IMR-90 (cell line): ENCODE measurements around the gene ARL5C. TPM values are rescaled to one million over a fixed set of nuclear protein-coding genes. Genes with fewer than 3 reads are reported as not detected.

Experiments used
- ATAC-seq: fragments of 200-7000 bp; cut with Tn5 transposase; 2 replicates; pipeline ENCODE4 v1.9.1; 2020; ENCODE audit warnings: low read depth, mild to moderate bottlenecking, moderate library complexity
- BruUV-seq: library from RNA; stranded (reverse); fragments of 400-500 nt; replicated peaks from 2 replicates; lab custom pipeline; 2021; lab: Mats Ljungman, UMichigan
- CTCF ChIA-PET: fragments of 300-600 bp; formaldehyde crosslinking; extraction: SDS; loops from one replicate; lab custom pipeline; 2021; ENCODE audit warnings: antibody characterized with exemption; lab: Yijun Ruan, JAX
- POLR2A ChIA-PET: fragments of 300-600 bp; sonication (Branson Sonifier 250); formaldehyde crosslinking; loops from one replicate; lab custom pipeline; 2022; ENCODE audit warnings: antibody characterized with exemption; ENCODE audit not compliant: unreplicated experiment; lab: Charles Lee
- DNase-seq: peaks from one replicate; pipeline ENCODE4 v3.0.0; 2013
- H2AFZ ChIP-seq: replicated peaks from 2 replicates; pipeline ENCODE3; 2013; ENCODE audit warnings: low read length, mild to moderate bottlenecking; ENCODE audit not compliant: poor library complexity
- H2AK5ac ChIP-seq: 2 replicates; pipeline ENCODE4 v1.6.1; 2013; ENCODE audit warnings: low read depth, low read length, inconsistent platforms
- H2AK9ac ChIP-seq: replicated peaks from 2 replicates; pipeline ENCODE3; 2013; ENCODE audit warnings: mild to moderate bottlenecking, low read depth, low read length, moderate library complexity; ENCODE audit not compliant: poor library complexity
- H2BK120ac ChIP-seq: 2 replicates; pipeline ENCODE4 v1.6.1; 2013; ENCODE audit warnings: low read depth, low read length, inconsistent platforms
- H2BK15ac ChIP-seq: 3 replicates; pipeline ENCODE4 v1.6.1; 2013; ENCODE audit warnings: low read depth, low read length, inconsistent platforms
- H2BK20ac ChIP-seq: 2 replicates; pipeline ENCODE4 v1.6.1; 2013; ENCODE audit warnings: low read depth, mild to moderate bottlenecking, inconsistent platforms, low read length, moderate library complexity
- H2BK5ac ChIP-seq: 2 replicates; pipeline ENCODE4 v1.6.1; 2013; ENCODE audit warnings: mild to moderate bottlenecking, low read depth, low read length, inconsistent platforms; ENCODE audit not compliant: poor library complexity, severe bottlenecking
- H3K14ac ChIP-seq: replicated peaks from 2 replicates; pipeline ENCODE4 v1.6.1; 2013; ENCODE audit warnings: low read depth, low read length, inconsistent platforms
- H3K18ac ChIP-seq: 2 replicates; pipeline ENCODE4 v1.6.1; 2013; ENCODE audit warnings: low read depth, low read length, control low read depth
- H3K23ac ChIP-seq: 2 replicates; pipeline ENCODE4 v1.6.1; 2013; ENCODE audit warnings: low read depth, low read length, inconsistent platforms
- H3K27ac ChIP-seq: 2 replicates; pipeline ENCODE4 v1.5.1; 2013; ENCODE audit warnings: mild to moderate bottlenecking, control low read depth, low read length; ENCODE audit not compliant: insufficient read depth
- H3K27me3 ChIP-seq: 2 replicates; pipeline ENCODE4 v1.6.1; 2013; ENCODE audit warnings: low read length; ENCODE audit not compliant: control insufficient read depth, insufficient read depth
- H3K36me3 ChIP-seq: 2 replicates; pipeline ENCODE4 v1.6.1; 2013; ENCODE audit warnings: low read length, mixed read lengths; ENCODE audit not compliant: control insufficient read depth, insufficient read depth
- H3K4ac ChIP-seq: 2 replicates; pipeline ENCODE4 v1.6.1; 2013; ENCODE audit warnings: low read depth, low read length, inconsistent platforms
- H3K4me1 ChIP-seq: 2 replicates; pipeline ENCODE4 v1.6.1; 2013; ENCODE audit warnings: low read length, mixed read lengths; ENCODE audit not compliant: control insufficient read depth, insufficient read depth
- H3K4me2 ChIP-seq: 2 replicates; pipeline ENCODE4 v1.6.1; 2013; ENCODE audit warnings: low read depth, mild to moderate bottlenecking, control low read depth, low read length, moderate library complexity
- H3K4me3 ChIP-seq: 2 replicates; pipeline ENCODE4 v1.5.1; 2013; ENCODE audit warnings: low read depth, mild to moderate bottlenecking, control low read depth, low read length, moderate library complexity; ENCODE audit not compliant: insufficient read depth
- H3K56ac ChIP-seq: 2 replicates; pipeline ENCODE4 v1.6.1; 2013; ENCODE audit warnings: low read length, inconsistent platforms; ENCODE audit not compliant: insufficient read depth; ENCODE audit errors: extremely low read depth
- H3K79me1 ChIP-seq, 2 experiments: 2 replicates each; pipeline ENCODE4 v1.6.1; 2013; ENCODE audit warnings: low read length in 2 of 2, inconsistent platforms in 1 of 2, low read depth in 1 of 2
- H3K9ac ChIP-seq: 2 replicates; pipeline ENCODE4 v1.6.1; 2013; ENCODE audit warnings: low read depth, low read length, control low read depth
- H3K9me1 ChIP-seq: 2 replicates; pipeline ENCODE4 v1.6.1; 2013; ENCODE audit warnings: low read length, inconsistent platforms; ENCODE audit not compliant: insufficient read depth
- H3K9me3 ChIP-seq: 2 replicates; pipeline ENCODE4 v1.6.1; 2013; ENCODE audit warnings: low read length; ENCODE audit not compliant: control insufficient read depth, insufficient read depth
- H4K20me1 ChIP-seq: 2 replicates; pipeline ENCODE4 v1.6.1; 2013; ENCODE audit warnings: low read length, inconsistent platforms; ENCODE audit not compliant: insufficient read depth
- H4K5ac ChIP-seq: 2 replicates; pipeline ENCODE4 v1.6.1; 2013; ENCODE audit warnings: mild to moderate bottlenecking, low read depth, low read length, control low read depth
- H4K8ac ChIP-seq, 2 experiments: 2 replicates each; pipeline ENCODE4 v1.6.1; 2013; ENCODE audit warnings: low read depth in 2 of 2, low read length in 2 of 2, control low read depth in 1 of 2, inconsistent platforms in 1 of 2
- H4K91ac ChIP-seq: 2 replicates; pipeline ENCODE4 v1.6.1; 2013; ENCODE audit warnings: low read depth, low read length, inconsistent platforms; ENCODE audit not compliant: insufficient read depth
- BHLHE40 ChIP-seq: fragments of 150-350 bp; IDR thresholded peaks from 2 replicates; pipeline ENCODE4 v1.6.1; 2016; ENCODE audit warnings: mild to moderate bottlenecking, low read depth, low read length
- CEBPB ChIP-seq: IDR thresholded peaks from 2 replicates; pipeline ENCODE4 v1.6.1; 2012; ENCODE audit warnings: low read depth, low read length, improper control_type of control experiment
- CHD1 ChIP-seq: IDR thresholded peaks from 2 replicates; pipeline ENCODE4 v1.6.1; 2012; ENCODE audit warnings: low read depth, low read length, improper control_type of control experiment
- FOS ChIP-seq: fragments of 150-350 bp; IDR thresholded peaks from 2 replicates; pipeline ENCODE4 v1.6.1; 2016; ENCODE audit warnings: low read depth, low read length
- MAFK ChIP-seq: IDR thresholded peaks from 2 replicates; pipeline ENCODE4 v1.6.1; 2012; ENCODE audit warnings: low read depth, low read length, improper control_type of control experiment
- MAZ ChIP-seq: IDR thresholded peaks from 2 replicates; pipeline ENCODE4 v1.6.1; 2012; ENCODE audit warnings: low read depth, mild to moderate bottlenecking, low read length, improper control_type of control experiment, moderate library complexity, borderline replicate concordance
- MXI1 ChIP-seq: IDR thresholded peaks from 2 replicates; pipeline ENCODE4 v1.6.1; 2012; ENCODE audit warnings: low read depth, mild to moderate bottlenecking, low read length, moderate library complexity, borderline replicate concordance
- NFE2L2 ChIP-seq: fragments of 150-350 bp; IDR thresholded peaks from 2 replicates; pipeline ENCODE4 v1.6.1; 2016; ENCODE audit warnings: low read depth, mild to moderate bottlenecking, low read length
- POLR2A ChIP-seq: IDR thresholded peaks from 2 replicates; pipeline ENCODE4 v1.6.1; 2012; ENCODE audit warnings: mild to moderate bottlenecking, low read depth, low read length
- RAD21 ChIP-seq: IDR thresholded peaks from 2 replicates; pipeline ENCODE4 v1.6.1; 2012; ENCODE audit warnings: low read length, improper control_type of control experiment
- RCOR1 ChIP-seq: IDR thresholded peaks from 2 replicates; pipeline ENCODE4 v1.6.1; 2012; ENCODE audit warnings: mild to moderate bottlenecking, low read length, improper control_type of control experiment; ENCODE audit not compliant: insufficient replicate concordance
- RFX5 ChIP-seq: IDR thresholded peaks from 2 replicates; pipeline ENCODE4 v1.8.0; 2012; ENCODE audit warnings: low read depth, mild to moderate bottlenecking, low read length, moderate library complexity
- SMC3 ChIP-seq: fragments of 150-350 bp; IDR thresholded peaks from 2 replicates; pipeline ENCODE4 v1.6.1; 2016; ENCODE audit warnings: low read depth, mild to moderate bottlenecking, antibody characterized with exemption, low read length, moderate library complexity
- whole genome bisulfite sequencing, 2 experiments: methylation state at CpG; one replicate each; pipeline versions ENCODE4 v1.1.5 to v1.1.7; 2013; ENCODE audit warnings: missing lambda C conversion rate in 2 of 2; ENCODE audit not compliant: insufficient read length in 1 of 2; ENCODE audit errors: extremely low coverage in 2 of 2; 5-methylcytosine and 5-hydroxymethylcytosine counted together
- dilution Hi-C: fragments of 300-500 bp; cut with HindIII; formaldehyde crosslinking; loops from one replicate; pipeline ENCODE4 v1.14.3; 2018; ENCODE audit warnings: low sequenced_read_pairs; ENCODE audit not compliant: unreplicated experiment
- in situ Hi-C: fragments of 300-500 bp; cut with MboI; formaldehyde crosslinking; loops from 3 replicates; pipeline ENCODE4 v1.14.3; 2019; ENCODE audit warnings: low sequenced_read_pairs, inconsistent platforms, mixed read lengths
- intact Hi-C: fragments of 100-400 bp; cut with micrococcal nuclease; formaldehyde crosslinking; loops from 2 replicates; pipeline ENCODE4 v1.10.0; 2022
- polyA plus RNA-seq, 3 experiments: library from polyadenylated mRNA; depleted of rRNA; stranded (reverse); fragments of >200 nt; gene quantifications; 2 replicates each; pipeline ENCODE4 v1.2.3, GENCODE V29; 2012; ENCODE audit warnings: low replicate concordance in 1 of 3
- total RNA-seq: library from RNA; depleted of rRNA; stranded (reverse); fragments of >200 nt; gene quantifications from 2 replicates; pipeline ENCODE4 v1.2.3, GENCODE V29; 2012
- TF ChIP-seq, protein P1 (sequence below): fragments of 150-350 bp; IDR thresholded peaks from 2 replicates; pipeline ENCODE4 v1.6.1; 2016; ENCODE audit warnings: low read depth, mild to moderate bottlenecking, low read length, moderate library complexity, borderline replicate concordance
- TF ChIP-seq, protein P2 (sequence below): fragments of 150-350 bp; IDR thresholded peaks from 2 replicates; pipeline ENCODE4 v1.6.1; 2017; ENCODE audit warnings: mild to moderate bottlenecking, antibody characterized with exemption, low read length, low read depth
- TF ChIP-seq, protein P3 (sequence below): conservative IDR thresholded peaks from 2 replicates; pipeline ENCODE4 v1.5.1; 2012; ENCODE audit warnings: mild to moderate bottlenecking, low read depth, low read length, improper control_type of control experiment

Gene ARL5C
- total and polyA plus RNA-seq, 2 of the 4 experiments (the other 2 are of a cell fraction): not detected

DNA sequence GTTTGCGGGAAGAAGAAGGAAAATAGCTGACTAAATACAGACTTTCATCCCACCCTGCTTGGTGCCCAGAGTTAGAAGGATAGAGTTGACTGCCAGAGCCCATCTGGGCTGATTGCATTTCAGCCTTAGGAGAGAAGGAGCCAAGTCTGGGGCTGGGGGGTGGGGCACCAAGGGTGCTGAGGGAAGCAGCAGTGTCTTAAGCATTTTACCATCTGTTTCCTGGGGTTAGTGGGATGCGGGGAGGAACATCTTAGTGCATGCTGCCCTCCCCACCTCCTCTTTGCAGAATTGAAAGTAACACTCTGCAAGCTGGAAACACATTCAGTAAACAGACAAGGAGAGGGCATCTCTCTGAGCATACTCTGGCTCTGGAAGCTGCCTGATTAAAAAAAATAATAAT lies 1.5 kb upstream of the ARL5C start:
- no peak overlapping the region for H2AK9ac ChIP-seq
- peaks cover 3% of the 10 kb centered on the region; the same call in 1 of the 2 replicates for H3K4me1 ChIP-seq
- WGBS, 2 experiments: no CpG with 5 or more reads among the region's 2 CpGs
- H2BK20ac ChIP-seq: no peak overlapping the region
- no peak overlapping the region for H3K14ac ChIP-seq
- H3K9me3 ChIP-seq: no peaks in the 10 kb centered on the region
- ChIA-PET CTCF (interaction anchor here (0.6 to 1.6 kb wide), 5 partner anchors 8 to 69 kb away, joined by 3 to 6 read pairs (median 3); no protein-coding TSS in a partner anchor), POLR2A (no interaction called here)
- H3K9ac ChIP-seq: no peak overlapping the region
- peak; percentile 4 for ATAC-seq
- peaks cover 28% of the 10 kb centered on the region for H3K27me3 ChIP-seq
- no peaks in the 10 kb centered on the region for H3K79me1 ChIP-seq
- no peak overlapping the region for H3K27ac ChIP-seq
- peaks cover 8% of the 10 kb centered on the region for H3K9me1 ChIP-seq
- H2AFZ ChIP-seq: no peak overlapping the region
- intact Hi-C loops: no loop called here
- no peaks in the 10 kb centered on the region for H4K20me1 ChIP-seq
- no peak overlapping the region for H3K56ac ChIP-seq
- H3K36me3 ChIP-seq: no peaks in the 10 kb centered on the region
- H4K8ac ChIP-seq: no peak overlapping the region
- dilution Hi-C loops: no loop called here
- no peak overlapping the region for H4K91ac ChIP-seq
- no peak for DNase-seq
- H3K4me3 ChIP-seq: no peak overlapping the region
- in situ Hi-C loops: no loop called here
- no peak overlapping the region for H2BK15ac ChIP-seq
- no peak overlapping the region for H3K18ac ChIP-seq
- H3K23ac ChIP-seq: no peak overlapping the region
- no peak overlapping the region for H4K5ac ChIP-seq
- H2BK120ac ChIP-seq: no peak overlapping the region
- no TSS peak for BruUV-seq
- no peak overlapping the region for H2BK5ac ChIP-seq
- H3K4me2 ChIP-seq: peak overlapping the region; percentile 10; the same call in 1 of the 2 replicates
- no peak overlapping the region for H3K4ac ChIP-seq
- TF ChIP-seq, protein P1, sequence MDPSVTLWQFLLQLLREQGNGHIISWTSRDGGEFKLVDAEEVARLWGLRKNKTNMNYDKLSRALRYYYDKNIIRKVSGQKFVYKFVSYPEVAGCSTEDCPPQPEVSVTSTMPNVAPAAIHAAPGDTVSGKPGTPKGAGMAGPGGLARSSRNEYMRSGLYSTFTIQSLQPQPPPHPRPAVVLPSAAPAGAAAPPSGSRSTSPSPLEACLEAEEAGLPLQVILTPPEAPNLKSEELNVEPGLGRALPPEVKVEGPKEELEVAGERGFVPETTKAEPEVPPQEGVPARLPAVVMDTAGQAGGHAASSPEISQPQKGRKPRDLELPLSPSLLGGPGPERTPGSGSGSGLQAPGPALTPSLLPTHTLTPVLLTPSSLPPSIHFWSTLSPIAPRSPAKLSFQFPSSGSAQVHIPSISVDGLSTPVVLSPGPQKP: no peak
- TF ChIP-seq RAD21 (no peak), POLR2A (no peak), MAFK (no peak), RFX5 (no peak), SMC3 (no peak), MAZ (no peak), CHD1 (no peak), CEBPB (no peak), NFE2L2 (no peak), RCOR1 (no peak), MXI1 (no peak), FOS (no peak), BHLHE40 (no peak)
- TF ChIP-seq, protein P2, sequence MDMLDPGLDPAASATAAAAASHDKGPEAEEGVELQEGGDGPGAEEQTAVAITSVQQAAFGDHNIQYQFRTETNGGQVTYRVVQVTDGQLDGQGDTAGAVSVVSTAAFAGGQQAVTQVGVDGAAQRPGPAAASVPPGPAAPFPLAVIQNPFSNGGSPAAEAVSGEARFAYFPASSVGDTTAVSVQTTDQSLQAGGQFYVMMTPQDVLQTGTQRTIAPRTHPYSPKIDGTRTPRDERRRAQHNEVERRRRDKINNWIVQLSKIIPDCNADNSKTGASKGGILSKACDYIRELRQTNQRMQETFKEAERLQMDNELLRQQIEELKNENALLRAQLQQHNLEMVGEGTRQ: no peak
- TF ChIP-seq, protein P3, sequence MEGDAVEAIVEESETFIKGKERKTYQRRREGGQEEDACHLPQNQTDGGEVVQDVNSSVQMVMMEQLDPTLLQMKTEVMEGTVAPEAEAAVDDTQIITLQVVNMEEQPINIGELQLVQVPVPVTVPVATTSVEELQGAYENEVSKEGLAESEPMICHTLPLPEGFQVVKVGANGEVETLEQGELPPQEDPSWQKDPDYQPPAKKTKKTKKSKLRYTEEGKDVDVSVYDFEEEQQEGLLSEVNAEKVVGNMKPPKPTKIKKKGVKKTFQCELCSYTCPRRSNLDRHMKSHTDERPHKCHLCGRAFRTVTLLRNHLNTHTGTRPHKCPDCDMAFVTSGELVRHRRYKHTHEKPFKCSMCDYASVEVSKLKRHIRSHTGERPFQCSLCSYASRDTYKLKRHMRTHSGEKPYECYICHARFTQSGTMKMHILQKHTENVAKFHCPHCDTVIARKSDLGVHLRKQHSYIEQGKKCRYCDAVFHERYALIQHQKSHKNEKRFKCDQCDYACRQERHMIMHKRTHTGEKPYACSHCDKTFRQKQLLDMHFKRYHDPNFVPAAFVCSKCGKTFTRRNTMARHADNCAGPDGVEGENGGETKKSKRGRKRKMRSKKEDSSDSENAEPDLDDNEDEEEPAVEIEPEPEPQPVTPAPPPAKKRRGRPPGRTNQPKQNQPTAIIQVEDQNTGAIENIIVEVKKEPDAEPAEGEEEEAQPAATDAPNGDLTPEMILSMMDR: no peak
- no peak overlapping the region for H2AK5ac ChIP-seq
